Esophagus squamous epithelium (tissue), 5 donors: ENCODE results near the gene SHMT1. TPM values are rescaled to one million over a fixed set of nuclear protein-coding genes. Genes with fewer than 3 reads are reported as not detected.
"Not testable (repeated sequence)": the region's sequence is repeated elsewhere in the genome, so short reads cannot be mapped to it uniquely, and the experiment has no call there.

Experiments
- DNase-seq: peaks from one replicate; lab custom pipeline; 2025; lab: John Stamatoyannopoulos, UW
- H3K27ac ChIP-seq, 4 donors: fragments of 200-600 bp; sonication (generic); one replicate each; pipeline ENCODE4 v1.5.1; 2016 to 2019; ENCODE audit warnings: mild to moderate bottlenecking in 1 of 4
- H3K27me3 ChIP-seq, 4 donors: fragments of 200-600 bp; sonication (generic); 1 replicate in 3 of 4; 2 replicates in 1 of 4; pipeline versions ENCODE4 v1.5.1 to v1.6.0; 2017 to 2021; ENCODE audit warnings: antibody characterized with exemption in 1 of 4
- H3K36me3 ChIP-seq, 3 donors: fragments of 200-600 bp; sonication (generic); one replicate each; pipeline ENCODE4 v1.5.1; 2016 to 2019
- H3K4me1 ChIP-seq, 3 donors: fragments of 200-600 bp; sonication (generic); one replicate each; pipeline ENCODE4 v1.5.1; 2017 to 2019
- H3K4me3 ChIP-seq, 4 donors: fragments of 200-600 bp; sonication (generic); 1 replicate in 3 of 4; 2 replicates in 1 of 4; pipeline ENCODE4 v1.5.1; 2016 to 2019; ENCODE audit warnings: mild to moderate bottlenecking in 2 of 4, moderate library complexity in 1 of 4
- H3K9me3 ChIP-seq, 3 donors: fragments of 200-600 bp; sonication (generic); one replicate each; pipeline ENCODE4 v1.5.1; 2016 to 2019
- POLR2A ChIP-seq, 4 donors: fragments of 450-650 bp; IDR thresholded peaks; one replicate each; pipeline ENCODE4 v1.6.1; 2017; ENCODE audit warnings: antibody characterized with exemption in 4 of 4, mild to moderate bottlenecking in 4 of 4, moderate library complexity in 3 of 4
- WGBS, 2 donors: methylation state at CpG; one replicate each; pipeline ENCODE4 v1.1.5; 2018; 5-methylcytosine and 5-hydroxymethylcytosine counted together
- intact Hi-C: fragments of 100-400 bp; cut with DNase I; formaldehyde crosslinking; loops from one replicate; pipeline ENCODE4 v1.15.0; 2022
- total RNA-seq, 4 donors: library from RNA; depleted of rRNA; stranded (reverse); fragments of >200 nt; gene quantifications; one replicate each; pipeline ENCODE4 v1.1.0, GENCODE V29; 2016
- TF ChIP-seq, protein P1 (sequence below), 6 experiments: fragments of 450-650 bp in 4 of 6; fragments of 200-600 bp in 2 of 6; sonication (generic) in 2 of 6; IDR thresholded peaks; one replicate each; pipeline ENCODE4 v1.5.1; 2016 to 2019; ENCODE audit warnings: antibody characterized with exemption in 6 of 6, mild to moderate bottlenecking in 4 of 6, moderate library complexity in 4 of 6
- donor health status: DM: yes; HTN: yes; CAD: no.

The SHMT1 gene
- total RNA-seq, 4 donors from 2014 or later, result 64.1 to 124 (median 67.9) TPM

DNA sequence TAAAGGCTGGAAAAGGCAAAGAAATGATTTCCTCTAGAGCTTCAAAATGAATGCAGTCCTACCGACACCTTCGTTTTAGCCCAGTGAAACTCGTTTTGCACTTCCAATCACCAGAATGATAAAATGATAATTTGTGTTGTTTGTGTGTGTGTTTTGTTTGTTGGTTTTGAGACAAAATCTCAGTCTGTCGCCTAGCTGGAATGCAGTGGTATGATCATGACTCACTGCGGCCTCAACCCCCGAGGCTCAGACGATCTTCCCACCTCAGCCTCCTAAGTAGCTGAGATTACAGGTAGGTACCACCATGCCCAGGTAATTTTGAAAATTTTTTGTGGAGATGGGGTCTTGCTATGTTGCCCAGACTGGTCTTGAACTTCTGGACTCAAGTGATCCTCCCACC is 10.9 kb upstream of the SHMT1 start:
- 77 to 95% methylated on average over 7 of the region's 7 CpGs for WGBS, 2 donors
- H3K4me3 ChIP-seq, result no peak overlapping the region
- TF ChIP-seq, protein P1, sequence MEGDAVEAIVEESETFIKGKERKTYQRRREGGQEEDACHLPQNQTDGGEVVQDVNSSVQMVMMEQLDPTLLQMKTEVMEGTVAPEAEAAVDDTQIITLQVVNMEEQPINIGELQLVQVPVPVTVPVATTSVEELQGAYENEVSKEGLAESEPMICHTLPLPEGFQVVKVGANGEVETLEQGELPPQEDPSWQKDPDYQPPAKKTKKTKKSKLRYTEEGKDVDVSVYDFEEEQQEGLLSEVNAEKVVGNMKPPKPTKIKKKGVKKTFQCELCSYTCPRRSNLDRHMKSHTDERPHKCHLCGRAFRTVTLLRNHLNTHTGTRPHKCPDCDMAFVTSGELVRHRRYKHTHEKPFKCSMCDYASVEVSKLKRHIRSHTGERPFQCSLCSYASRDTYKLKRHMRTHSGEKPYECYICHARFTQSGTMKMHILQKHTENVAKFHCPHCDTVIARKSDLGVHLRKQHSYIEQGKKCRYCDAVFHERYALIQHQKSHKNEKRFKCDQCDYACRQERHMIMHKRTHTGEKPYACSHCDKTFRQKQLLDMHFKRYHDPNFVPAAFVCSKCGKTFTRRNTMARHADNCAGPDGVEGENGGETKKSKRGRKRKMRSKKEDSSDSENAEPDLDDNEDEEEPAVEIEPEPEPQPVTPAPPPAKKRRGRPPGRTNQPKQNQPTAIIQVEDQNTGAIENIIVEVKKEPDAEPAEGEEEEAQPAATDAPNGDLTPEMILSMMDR (IDR thresholded peaks at IDR 0.05), result no peak
- no peak for TF ChIP-seq POLR2A (IDR thresholded peaks at IDR 0.05)
- no peaks in the 10 kb centered on the region for H3K9me3 ChIP-seq
- intact Hi-C loops, result no loop called here
- peaks cover 6 to 31% (median 6%) of the 10 kb centered on the region in 3 donors for H3K4me1 ChIP-seq
- H3K36me3 ChIP-seq, result no peaks in the 10 kb centered on the region
- no peak for DNase-seq
- H3K27me3 ChIP-seq, result peaks cover 0 to 5% (median 0%) of the 10 kb centered on the region in 4 donors
- H3K27ac ChIP-seq, result no peak overlapping the region

DNA sequence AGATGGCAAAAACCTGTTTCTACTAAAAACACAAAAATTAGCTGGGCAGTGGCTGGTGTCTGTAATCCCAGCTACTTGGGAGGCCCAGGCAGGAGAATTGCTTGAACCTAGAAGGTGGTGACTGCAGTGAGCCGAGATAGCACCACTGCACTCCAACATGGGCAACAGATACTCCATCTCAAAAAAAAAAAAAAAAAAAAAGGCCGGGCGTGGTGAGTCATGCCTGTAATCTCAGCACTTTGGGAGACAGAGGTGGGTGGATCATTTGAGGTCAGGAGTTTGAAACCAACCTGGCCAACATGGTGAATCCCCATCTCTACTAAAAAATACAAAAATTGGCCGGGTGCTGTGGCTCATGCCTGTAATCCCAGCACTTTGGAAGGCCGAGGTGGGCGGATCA is 9.8 kb upstream of the SHMT1 start:
- H3K27ac ChIP-seq, H3K27me3 ChIP-seq, intact Hi-C loops, H3K9me3 ChIP-seq, DNase-seq, H3K4me3 ChIP-seq, H3K36me3 ChIP-seq: not testable (repeated sequence)
- H3K4me1 ChIP-seq, result peaks cover 6 to 21% (median 6%) of the 10 kb centered on the region in 3 donors
- WGBS, 2 donors, result 50 to 62% methylated on average over 6 of the region's 6 CpGs

DNA sequence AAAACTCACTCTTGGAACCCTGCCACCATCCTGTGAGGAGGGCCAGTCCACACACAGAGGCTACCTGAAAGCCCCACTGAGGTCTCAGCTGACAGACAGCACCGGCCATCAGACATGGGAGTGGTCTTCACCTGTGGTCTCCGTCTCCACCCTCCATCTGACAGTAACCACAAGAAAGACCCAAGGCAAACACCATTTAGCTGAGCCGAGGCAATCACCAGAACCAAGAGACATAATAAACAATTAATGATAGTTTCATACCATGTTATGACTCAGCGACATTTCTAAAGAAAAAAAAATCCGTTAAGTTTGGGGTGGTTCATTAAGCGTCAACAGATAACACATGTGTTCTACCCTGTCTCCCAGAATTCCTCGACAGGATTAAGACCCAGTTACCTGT is 8.1 kb upstream of the SHMT1 start:
- DNase-seq, result no peak
- H3K4me1 ChIP-seq, result peaks cover 0 to 5% (median 0%) of the 10 kb centered on the region in 3 donors
- WGBS, 2 donors, result 39 to 57% methylated on average over 7 of the region's 7 CpGs
- TF ChIP-seq, protein P1 (IDR thresholded peaks at IDR 0.05), result no peak
- TF ChIP-seq POLR2A (IDR thresholded peaks at IDR 0.05), result no peak
- intact Hi-C loops, result no loop called here
- H3K36me3 ChIP-seq, result no peaks in the 10 kb centered on the region
- no peaks in the 10 kb centered on the region for H3K9me3 ChIP-seq
- no peak overlapping the region for H3K27ac ChIP-seq
- H3K27me3 ChIP-seq, result peaks cover 0 to 5% (median 0%) of the 10 kb centered on the region in 4 donors
- no peak overlapping the region for H3K4me3 ChIP-seq

DNA sequence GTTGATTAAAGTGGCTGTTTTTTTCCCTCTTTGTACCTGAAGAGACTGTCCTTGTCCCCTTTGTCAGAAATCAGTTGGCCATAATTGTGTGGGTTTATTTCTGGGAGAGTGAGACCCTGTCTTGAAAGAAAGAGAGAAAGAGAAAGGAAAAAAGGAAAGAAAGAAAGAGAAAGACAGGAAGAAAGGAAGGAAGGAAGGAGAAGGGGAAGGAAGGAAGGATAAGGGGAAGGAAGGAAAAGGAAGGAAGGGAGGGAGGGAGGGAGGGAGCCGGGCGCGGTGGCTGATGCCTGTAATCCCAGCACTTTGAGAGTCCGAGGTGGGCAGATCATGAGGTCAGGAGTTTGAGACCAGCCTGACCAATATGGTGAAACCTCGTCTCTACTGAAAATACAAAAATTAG is 7.4 kb upstream of the SHMT1 start:
- intact Hi-C loops, result no loop called here
- H3K4me1 ChIP-seq, result no peaks in the 10 kb centered on the region
- peaks cover 0 to 5% (median 0%) of the 10 kb centered on the region in 4 donors for H3K27me3 ChIP-seq
- H3K9me3 ChIP-seq, result no peaks in the 10 kb centered on the region
- H3K27ac ChIP-seq, result no peak overlapping the region
- no peaks in the 10 kb centered on the region for H3K36me3 ChIP-seq
- no peak overlapping the region for H3K4me3 ChIP-seq
- no peak for TF ChIP-seq POLR2A (IDR thresholded peaks at IDR 0.05)
- TF ChIP-seq, protein P1 (IDR thresholded peaks at IDR 0.05), result no peak
- 80 to 88% methylated on average over 5 of the region's 5 CpGs for WGBS, 2 donors
- no peak for DNase-seq

- no peaks in the 10 kb centered on the region for H3K36me3 ChIP-seq
- no peak overlapping the region for H3K27ac ChIP-seq
- peaks cover 0 to 3% (median 0%) of the 10 kb centered on the region in 3 donors for H3K4me1 ChIP-seq
- WGBS, 2 donors, result 87% methylated on average over 5 to 8 of the region's 8 CpGs
- no peak overlapping the region for H3K4me3 ChIP-seq
- intact Hi-C loops, result no loop called here
- no peaks in the 10 kb centered on the region for H3K9me3 ChIP-seq
- DNase-seq, result no peak
- H3K27me3 ChIP-seq, result peaks cover 0 to 5% (median 0%) of the 10 kb centered on the region in 4 donors
- TF ChIP-seq POLR2A (IDR thresholded peaks at IDR 0.05), result no peak
- TF ChIP-seq, protein P1 (IDR thresholded peaks at IDR 0.05), result no peak
These were observed 5.6 kb upstream of the SHMT1 start for GRCh38 chr17:18368946-18369345.

- intact Hi-C loops, result no loop called here
These were observed 816 bp upstream of the SHMT1 start for GRCh38 chr17:18364166-18364565.

More at GRCh38 chr17:18364166-18364565, 816 bp upstream of the SHMT1 start:
- Histone ChIP-seq H3K27me3 (no peaks in the 10 kb centered on the region), H3K27ac (no peak overlapping the region), H3K9me3 (no peaks in the 10 kb centered on the region), H3K36me3 (peaks cover 0 to 17% (median 0%) of the 10 kb centered on the region in 3 donors), H3K4me1 (peaks cover 3 to 27% (median 7%) of the 10 kb centered on the region in 3 donors), H3K4me3 (no peak overlapping the region)
- 86 to 87% methylated on average over 6 of the region's 6 CpGs for WGBS, 2 donors
- TF ChIP-seq, protein P1 (IDR thresholded peaks at IDR 0.05), result no peak
- no peak for TF ChIP-seq POLR2A (IDR thresholded peaks at IDR 0.05)
- DNase-seq, result no peak
